H1 (cell line): ENCODE data around the gene PRSS22. TPM values are rescaled to one million over a fixed set of nuclear protein-coding genes. Genes with fewer than 3 reads are reported as not detected.

Experiments used
- CTCF ChIA-PET: fragments of 300-600 bp; sonication (Branson Sonifier 250); formaldehyde crosslinking; loops from one replicate; lab custom pipeline; 2021; ENCODE audit not compliant: partially characterized antibody; lab: Charles Lee
- POLR2A ChIA-PET: fragments of 300-600 bp; sonication (Branson Sonifier 250); formaldehyde crosslinking; loops from one replicate; lab custom pipeline; 2021; ENCODE audit warnings: inconsistent platforms; ENCODE audit not compliant: partially characterized antibody; lab: Charles Lee
- DNase-seq, 2 experiments: peaks; one replicate each; pipeline versions ENCODE4 v3.0.0 to v3.0.0-alpha.2; 2010 to 2022; ENCODE audit warnings: low spot score in 2 of 2, low read depth in 1 of 2, mixed read lengths in 1 of 2
- FAIRE-seq: peaks from 2 replicates; lab custom pipeline; 2011; peaks lifted over from hg19 to GRCh38; lab: Jason Lieb, UNC
- H2AFZ ChIP-seq: 2 replicates; pipeline ENCODE4 v1.8.1; 2012; ENCODE audit warnings: low read length, inconsistent platforms
- H2AK5ac ChIP-seq: 2 replicates; pipeline ENCODE4 v1.6.1; 2013; ENCODE audit warnings: low read depth, low read length
- H2BK120ac ChIP-seq: replicated peaks from 2 replicates; pipeline ENCODE3; 2013; ENCODE audit warnings: low read depth, low read length, inconsistent platforms
- H2BK12ac ChIP-seq: 2 replicates; pipeline ENCODE4 v1.6.1; 2013; ENCODE audit warnings: low read depth, low read length
- H2BK15ac ChIP-seq: 2 replicates; pipeline ENCODE4 v1.6.1; 2013; ENCODE audit warnings: low read length
- H2BK20ac ChIP-seq: 2 replicates; pipeline ENCODE4 v1.6.1; 2013; ENCODE audit warnings: low read length
- H2BK5ac ChIP-seq: 2 replicates; pipeline ENCODE4 v1.6.1; 2013; ENCODE audit warnings: low read depth, low read length
- H3K14ac ChIP-seq: 2 replicates; pipeline ENCODE4 v1.6.1; 2013; ENCODE audit warnings: inconsistent platforms; ENCODE audit not compliant: insufficient read length
- H3K18ac ChIP-seq: 2 replicates; pipeline ENCODE4 v1.6.1; 2013; ENCODE audit warnings: low read length; ENCODE audit errors: extremely low read depth
- H3K23ac ChIP-seq: 2 replicates; pipeline ENCODE4 v1.6.1; 2013; ENCODE audit warnings: inconsistent platforms; ENCODE audit not compliant: insufficient read length
- H3K23me2 ChIP-seq: 2 replicates; pipeline ENCODE4 v1.6.1; 2013; ENCODE audit warnings: low read depth, low read length
- H3K27ac ChIP-seq: 2 replicates; pipeline ENCODE4 v1.6.1; 2011; ENCODE audit warnings: low read depth, low read length, inconsistent platforms
- H3K27me3 ChIP-seq, 4 experiments: replicated peaks in 1 of 4; 1 replicate in 1 of 4; 2 replicates in 3 of 4; pipeline versions ENCODE4 v1.6.1 to v1.8.1; 2011 to 2013; ENCODE audit warnings: low read length in 3 of 4, mild to moderate bottlenecking in 3 of 4, inconsistent platforms in 2 of 4, mixed read lengths in 2 of 4, moderate library complexity in 1 of 4; ENCODE audit not compliant: control insufficient read depth in 3 of 4, insufficient read depth in 3 of 4; ENCODE audit errors: extremely low read depth in 1 of 4
- H3K36me3 ChIP-seq, 4 experiments: 2 replicates each; pipeline versions ENCODE4 v1.6.1 to v1.8.1; 2011 to 2013; ENCODE audit warnings: mild to moderate bottlenecking in 4 of 4, low read length in 3 of 4, moderate library complexity in 2 of 4, control low read depth in 1 of 4, inconsistent platforms in 1 of 4; ENCODE audit not compliant: insufficient read depth in 4 of 4, control insufficient read depth in 2 of 4
- H3K4ac ChIP-seq: replicated peaks from 2 replicates; pipeline ENCODE3; 2013; ENCODE audit warnings: low read length, low read depth, mixed read lengths, inconsistent platforms; ENCODE audit not compliant: insufficient read length
- H3K4me1 ChIP-seq, 4 experiments: replicated peaks in 1 of 4; 1 replicate in 1 of 4; 2 replicates in 3 of 4; pipeline versions ENCODE4 v1.6.1 to v1.8.1; 2011 to 2013; ENCODE audit warnings: low read length in 3 of 4, inconsistent platforms in 2 of 4, mixed read lengths in 1 of 4; ENCODE audit not compliant: insufficient read depth in 4 of 4, control insufficient read depth in 3 of 4
- H3K4me2 ChIP-seq, 2 experiments: 2 replicates each; pipeline versions ENCODE4 v1.6.1 to v1.8.1; 2011 to 2013; ENCODE audit warnings: low read depth in 2 of 2, low read length in 2 of 2, control low read depth in 1 of 2, inconsistent platforms in 1 of 2, mild to moderate bottlenecking in 1 of 2; ENCODE audit not compliant: insufficient read depth in 1 of 2
- H3K4me3 ChIP-seq, 4 experiments: fragments of 200-600, 300-600 bp in 1 of 4; sonication (generic), shearing (Covaris generic), sonication (Bioruptor Twin) in 1 of 4; 2 replicates each; pipeline versions ENCODE4 v1.5.1 to v1.8.1; 2011 to 2016; ENCODE audit warnings: low read length in 4 of 4, low read depth in 3 of 4, control low read depth in 2 of 4, inconsistent platforms in 2 of 4, mild to moderate bottlenecking in 2 of 4, mixed read lengths in 1 of 4, moderate library complexity in 1 of 4; ENCODE audit not compliant: insufficient read depth in 2 of 4; ENCODE audit errors: extremely low read depth in 1 of 4
- H3K56ac ChIP-seq: replicated peaks from 2 replicates; pipeline ENCODE3; 2013; ENCODE audit warnings: low read depth, mild to moderate bottlenecking, mixed read lengths, low read length, inconsistent platforms; ENCODE audit not compliant: insufficient read length
- H3K79me1 ChIP-seq: 2 replicates; pipeline ENCODE4 v1.6.1; 2013; ENCODE audit warnings: low read depth, low read length, control low read depth
- H3K79me2 ChIP-seq, 2 experiments: 2 replicates each; pipeline versions ENCODE4 v1.6.1 to v1.8.1; 2012 to 2013; ENCODE audit warnings: low read length in 2 of 2, mild to moderate bottlenecking in 2 of 2, inconsistent platforms in 1 of 2; ENCODE audit not compliant: insufficient read depth in 2 of 2, control insufficient read depth in 1 of 2
- H3K9ac ChIP-seq, 4 experiments: replicated peaks in 1 of 4; 1 replicate in 1 of 4; 2 replicates in 3 of 4; pipeline versions ENCODE4 v1.6.1 to v1.8.1; 2011 to 2013; ENCODE audit warnings: low read depth in 3 of 4, low read length in 3 of 4, control low read depth in 2 of 4, mild to moderate bottlenecking in 2 of 4, moderate library complexity in 2 of 4, inconsistent platforms in 1 of 4; ENCODE audit errors: extremely low read depth in 1 of 4
- H3K9me3 ChIP-seq, 2 experiments: 2 replicates each; pipeline versions ENCODE4 v1.6.1 to v1.8.1; 2012 to 2013; ENCODE audit warnings: mild to moderate bottlenecking in 2 of 2, moderate library complexity in 2 of 2, control low read depth in 1 of 2, inconsistent platforms in 1 of 2, low read depth in 1 of 2, low read length in 1 of 2, mixed read lengths in 1 of 2; ENCODE audit not compliant: insufficient read depth in 2 of 2
- H4K20me1 ChIP-seq, 2 experiments: replicated peaks in 1 of 2; 2 replicates each; pipeline versions ENCODE3 to v1.8.1; 2011 to 2013; ENCODE audit warnings: inconsistent platforms in 2 of 2, low read length in 2 of 2, mild to moderate bottlenecking in 1 of 2; ENCODE audit not compliant: insufficient read depth in 2 of 2, control insufficient read depth in 1 of 2
- H4K5ac ChIP-seq: 2 replicates; pipeline ENCODE4 v1.6.1; 2013; ENCODE audit warnings: low read length, low read depth, mixed read lengths, inconsistent platforms; ENCODE audit not compliant: insufficient read length
- H4K8ac ChIP-seq: 2 replicates; pipeline ENCODE4 v1.8.0; 2013; ENCODE audit warnings: mild to moderate bottlenecking, moderate library complexity, low read length, inconsistent platforms; ENCODE audit not compliant: insufficient read depth; ENCODE audit errors: extremely low read depth
- H4K91ac ChIP-seq: replicated peaks from 2 replicates; pipeline ENCODE3; 2013; ENCODE audit warnings: low read length, mixed read lengths, inconsistent platforms; ENCODE audit not compliant: insufficient read length
- BACH1 ChIP-seq: IDR thresholded peaks from 2 replicates; pipeline ENCODE4 v1.6.1; 2012; ENCODE audit warnings: low read length, improper control_type of control experiment
- CEBPB ChIP-seq: IDR thresholded peaks from 2 replicates; pipeline ENCODE4 v1.6.1; 2012; ENCODE audit warnings: low read depth, low read length
- EGR1 ChIP-seq: IDR thresholded peaks from 2 replicates; pipeline ENCODE4 v1.6.1; 2011; ENCODE audit warnings: low read depth, low read length, borderline replicate concordance
- EP300 ChIP-seq, 2 experiments: IDR thresholded peaks; 1 replicate in 1 of 2; 2 replicates in 1 of 2; pipeline ENCODE4 v1.6.1; 2011 to 2012; ENCODE audit warnings: low read depth in 2 of 2, low read length in 2 of 2, mild to moderate bottlenecking in 2 of 2, borderline replicate concordance in 1 of 2, inconsistent platforms in 1 of 2, moderate library complexity in 1 of 2
- EZH2 ChIP-seq: fragments of 200-600 bp; sonication (generic); IDR thresholded peaks from 2 replicates; pipeline ENCODE4 v1.7.1; 2012; ENCODE audit warnings: low read depth, mild to moderate bottlenecking, moderate library complexity, low read length, inconsistent platforms; ENCODE audit not compliant: severe bottlenecking
- GABPA ChIP-seq: IDR thresholded peaks from 2 replicates; pipeline ENCODE4 v1.6.1; 2011; ENCODE audit warnings: mild to moderate bottlenecking, low read length, moderate library complexity, borderline replicate concordance; ENCODE audit not compliant: insufficient read depth
- HDAC6 ChIP-seq: IDR thresholded peaks from one replicate; pipeline ENCODE4 v1.7.1; 2012; ENCODE audit warnings: low read depth, mild to moderate bottlenecking, inconsistent platforms, low read length, moderate library complexity
- POLR2A ChIP-seq, 2 experiments: IDR thresholded peaks; 1 replicate in 1 of 2; 2 replicates in 1 of 2; pipeline ENCODE4 v1.6.1; 2011; ENCODE audit warnings: low read depth in 2 of 2, low read length in 2 of 2, mild to moderate bottlenecking in 2 of 2; ENCODE audit errors: control extremely low read depth in 1 of 2
- SIRT6 ChIP-seq: IDR thresholded peaks from one replicate; pipeline ENCODE4 v1.7.1; 2012; ENCODE audit warnings: low read length, inconsistent platforms
- SIX5 ChIP-seq: IDR thresholded peaks from 2 replicates; pipeline ENCODE4 v1.6.1; 2011; ENCODE audit warnings: mild to moderate bottlenecking, low read depth, low read length
- TAF7 ChIP-seq: optimal IDR thresholded peaks from 2 replicates; pipeline ENCODE3; 2011; ENCODE audit warnings: low read depth, mild to moderate bottlenecking, inconsistent platforms, low read length, moderate library complexity, borderline replicate concordance
- TEAD4 ChIP-seq: IDR thresholded peaks from 2 replicates; pipeline ENCODE4 v1.6.1; 2012; ENCODE audit warnings: low read depth, low read length, inconsistent platforms, mixed read lengths
- WGBS, 2 experiments: shearing (Covaris generic) in 1 of 2; methylation state at CpG; one replicate each; pipeline versions ENCODE4 v1.1.6 to v1.1.7; 2013 to 2015; ENCODE audit warnings: low lambda C conversion rate in 2 of 2, mixed read lengths in 2 of 2, inconsistent platforms in 1 of 2, low coverage in 1 of 2, missing lambda C conversion rate in 1 of 2; ENCODE audit not compliant: insufficient replicate concordance in 2 of 2, insufficient coverage in 1 of 2, insufficient read length in 1 of 2; ENCODE audit errors: extremely low coverage in 1 of 2, missing lambda C conversion rate in 1 of 2; 5-methylcytosine and 5-hydroxymethylcytosine counted together
- polyA plus RNA-seq, 7 experiments: library from polyadenylated mRNA; depleted of rRNA in 3 of 7; stranded (reverse) in 5 of 7; unstranded in 2 of 7; fragments of >200 nt in 5 of 7; fragments of 200-250 nt in 2 of 7; gene quantifications; 1 replicate in 5 of 7; 2 replicates in 1 of 7; 4 replicates in 1 of 7; pipeline versions ENCODE4 v1.2.1 to v1.2.3, GENCODE V29; 2011 to 2013; ENCODE audit warnings: missing spikeins in 2 of 7, mixed read lengths in 2 of 7
- total RNA-seq: library from RNA; stranded (reverse); fragmentation: NEBNext Ultra II Directional; extraction: Animal tissue kit (Norgen Biotek cat#: 25700); gene quantifications from 2 replicates; pipeline ENCODE4 v1.2.1, GENCODE V29; 2021

The PRSS22 gene
- total and polyA plus RNA-seq, 2 of the 8 experiments (the other 6 are each of a cell fraction or from before 2014, with no cell fraction given) = 4.0 to 4.4 TPM

- Histone ChIP-seq H3K56ac (no peak overlapping the region), H3K23me2 (no peaks in the 10 kb centered on the region), H2BK12ac (no peak overlapping the region), H3K36me3 (no peaks in the 10 kb centered on the region), H3K18ac (no peak overlapping the region), H2BK5ac (no peak overlapping the region), H4K5ac (no peak overlapping the region), H3K14ac (no peak overlapping the region), H3K9ac (no peak overlapping the region), H4K20me1 (peaks cover 0 to 2% of the 10 kb centered on the region in 2 experiments), H3K4me2 (no peak overlapping the region), H3K23ac (no peak overlapping the region), H3K27ac (no peak overlapping the region), H3K27me3 (no peaks in the 10 kb centered on the region; a peak in 1 of 7 replicates), H3K4me1 (no peaks in the 10 kb centered on the region), H2AFZ (no peak overlapping the region), H2BK120ac (no peak overlapping the region), H3K4ac (no peak overlapping the region), H4K8ac (no peak overlapping the region), H3K79me1 (no peaks in the 10 kb centered on the region), H2BK15ac (no peak overlapping the region), H2BK20ac (no peak overlapping the region), H2AK5ac (no peak overlapping the region), H3K9me3 (peaks cover 13 to 24% of the 10 kb centered on the region in 2 experiments), H3K79me2 (no peaks in the 10 kb centered on the region), H3K4me3 (no peak overlapping the region), H4K91ac (no peak overlapping the region)
- FAIRE-seq = no peak
- POLR2A ChIA-PET = no interaction called here
- no peak for DNase-seq
- TF ChIP-seq SIX5 = no peak
- TF ChIP-seq EP300 (IDR thresholded peaks at IDR 0.05; ENCODE audit: borderline replicate concordance in 1 of 2, low read depth in 2 of 2, low read length in 2 of 2) = no peak
- no peak for TF ChIP-seq POLR2A (IDR thresholded peaks at IDR 0.05; ENCODE audit: control extremely low read depth in 1 of 2, low read depth in 2 of 2, low read length in 2 of 2)
- no peak for TF ChIP-seq TAF7
- TF ChIP-seq EGR1 = no peak
- no peak for TF ChIP-seq GABPA
- TF ChIP-seq BACH1 = no peak
- no peak for TF ChIP-seq EZH2
- no peak for TF ChIP-seq HDAC6
- TF ChIP-seq SIRT6 = no peak
- no peak for TF ChIP-seq TEAD4
- TF ChIP-seq CEBPB = no peak
- CTCF ChIA-PET = interaction anchor here (0.7 kb wide), 1 partner anchor 9 kb away, joined by 5 read pairs; no protein-coding TSS in a partner anchor
- 71% methylated on average over 3 of the region's 3 CpGs; no CpG with 5 or more reads in 1 of the 2 experiments for WGBS, 2 experiments
These were observed 54.3 kb downstream of the PRSS22 start for GRCh38 chr16:2803545-2804195.
